H1 (cell line): ENCODE data around the gene BRMS1.
"Not testable (repeated sequence)": the region's sequence is repeated elsewhere in the genome, so short reads cannot be mapped to it uniquely, and the experiment has no call there.

ENCODE experiments used
- CTCF ChIP-seq, 3 experiments: IDR thresholded peaks; 1 replicate in 2 of 3; 2 replicates in 1 of 3; pipeline versions ENCODE4 v1.5.1 to v1.6.1; 2011; ENCODE audit warnings: low read length in 3 of 3, mild to moderate bottlenecking in 3 of 3, inconsistent platforms in 2 of 3, low read depth in 1 of 3, moderate library complexity in 1 of 3; ENCODE audit not compliant: insufficient read depth in 1 of 3; ENCODE audit errors: control extremely low read depth in 1 of 3
- EP300 ChIP-seq, 2 experiments: IDR thresholded peaks; 1 replicate in 1 of 2; 2 replicates in 1 of 2; pipeline ENCODE4 v1.6.1; 2011 to 2012; ENCODE audit warnings: low read depth in 2 of 2, low read length in 2 of 2, mild to moderate bottlenecking in 2 of 2, borderline replicate concordance in 1 of 2, inconsistent platforms in 1 of 2, moderate library complexity in 1 of 2
- HDAC2 ChIP-seq, 2 experiments: fragments of 300-600 bp in 1 of 2; sonication (generic) in 1 of 2; IDR thresholded peaks; 2 replicates each; pipeline ENCODE4 v1.6.1; 2011 to 2012; ENCODE audit warnings: low read depth in 2 of 2, low read length in 2 of 2, mild to moderate bottlenecking in 2 of 2, moderate library complexity in 2 of 2, borderline replicate concordance in 1 of 2, inconsistent platforms in 1 of 2
- JUND ChIP-seq: IDR thresholded peaks from 2 replicates; pipeline ENCODE4 v1.6.1; 2011; ENCODE audit warnings: mild to moderate bottlenecking, improper control_type of control experiment, low read length
- POLR2A ChIP-seq, 2 experiments: IDR thresholded peaks; 1 replicate in 1 of 2; 2 replicates in 1 of 2; pipeline ENCODE4 v1.6.1; 2011; ENCODE audit warnings: low read depth in 2 of 2, low read length in 2 of 2, mild to moderate bottlenecking in 2 of 2; ENCODE audit errors: control extremely low read depth in 1 of 2
- SP1 ChIP-seq: IDR thresholded peaks from 2 replicates; pipeline ENCODE4 v1.6.1; 2011; ENCODE audit warnings: low read depth, low read length
- TEAD4 ChIP-seq: IDR thresholded peaks from 2 replicates; pipeline ENCODE4 v1.6.1; 2012; ENCODE audit warnings: low read depth, low read length, inconsistent platforms, mixed read lengths
- USF2 ChIP-seq: IDR thresholded peaks from 2 replicates; pipeline ENCODE4 v1.6.1; 2011; ENCODE audit warnings: low read length, improper control_type of control experiment

- not testable (repeated sequence) for TF ChIP-seq HDAC2 (IDR thresholded peaks at IDR 0.05; ENCODE audit: borderline replicate concordance in 1 of 2, low read depth in 2 of 2, low read length in 2 of 2); USF2; EP300 (IDR thresholded peaks at IDR 0.05; ENCODE audit: borderline replicate concordance in 1 of 2, low read depth in 2 of 2, low read length in 2 of 2); POLR2A (IDR thresholded peaks at IDR 0.05; ENCODE audit: control extremely low read depth in 1 of 2, low read depth in 2 of 2, low read length in 2 of 2); SP1; CTCF (IDR thresholded peaks at IDR 0.05; ENCODE audit: control extremely low read depth in 1 of 3, insufficient read depth in 1 of 3, low read depth in 1 of 3, low read length in 3 of 3); TEAD4; JUND
Measured at GRCh38 chr11:66310803-66311440, 34.0 kb downstream of the BRMS1 start.
